IMR-90 (cell line): ENCODE results near the gene CCDC148. TPM values are rescaled to one million over a fixed set of nuclear protein-coding genes. Genes with fewer than 3 reads are reported as not detected.

Experiments used
- ATAC-seq: fragments of 200-7000 bp; cut with Tn5 transposase; 2 replicates; pipeline ENCODE4 v1.9.1; 2020; ENCODE audit warnings: low read depth, mild to moderate bottlenecking, moderate library complexity
- BruUV-seq: library from RNA; stranded (reverse); fragments of 400-500 nt; replicated peaks from 2 replicates; lab custom pipeline; 2021; lab: Mats Ljungman, UMichigan
- CTCF ChIA-PET: fragments of 300-600 bp; formaldehyde crosslinking; extraction: SDS; loops from one replicate; lab custom pipeline; 2021; ENCODE audit warnings: antibody characterized with exemption; lab: Yijun Ruan, JAX
- POLR2A ChIA-PET: fragments of 300-600 bp; sonication (Branson Sonifier 250); formaldehyde crosslinking; loops from one replicate; lab custom pipeline; 2022; ENCODE audit warnings: antibody characterized with exemption; ENCODE audit not compliant: unreplicated experiment; lab: Charles Lee
- DNase-seq: peaks from one replicate; pipeline ENCODE4 v3.0.0; 2013
- H2AFZ ChIP-seq: replicated peaks from 2 replicates; pipeline ENCODE3; 2013; ENCODE audit warnings: low read length, mild to moderate bottlenecking; ENCODE audit not compliant: poor library complexity
- H2AK5ac ChIP-seq: 2 replicates; pipeline ENCODE4 v1.6.1; 2013; ENCODE audit warnings: low read depth, low read length, inconsistent platforms
- H2AK9ac ChIP-seq: replicated peaks from 2 replicates; pipeline ENCODE3; 2013; ENCODE audit warnings: mild to moderate bottlenecking, low read depth, low read length, moderate library complexity; ENCODE audit not compliant: poor library complexity
- H2BK120ac ChIP-seq: 2 replicates; pipeline ENCODE4 v1.6.1; 2013; ENCODE audit warnings: low read depth, low read length, inconsistent platforms
- H2BK15ac ChIP-seq: 3 replicates; pipeline ENCODE4 v1.6.1; 2013; ENCODE audit warnings: low read depth, low read length, inconsistent platforms
- H2BK20ac ChIP-seq: 2 replicates; pipeline ENCODE4 v1.6.1; 2013; ENCODE audit warnings: low read depth, mild to moderate bottlenecking, inconsistent platforms, low read length, moderate library complexity
- H2BK5ac ChIP-seq: 2 replicates; pipeline ENCODE4 v1.6.1; 2013; ENCODE audit warnings: mild to moderate bottlenecking, low read depth, low read length, inconsistent platforms; ENCODE audit not compliant: poor library complexity, severe bottlenecking
- H3K14ac ChIP-seq: replicated peaks from 2 replicates; pipeline ENCODE4 v1.6.1; 2013; ENCODE audit warnings: low read depth, low read length, inconsistent platforms
- H3K18ac ChIP-seq: 2 replicates; pipeline ENCODE4 v1.6.1; 2013; ENCODE audit warnings: low read depth, low read length, control low read depth
- H3K23ac ChIP-seq: 2 replicates; pipeline ENCODE4 v1.6.1; 2013; ENCODE audit warnings: low read depth, low read length, inconsistent platforms
- H3K27ac ChIP-seq: 2 replicates; pipeline ENCODE4 v1.5.1; 2013; ENCODE audit warnings: mild to moderate bottlenecking, control low read depth, low read length; ENCODE audit not compliant: insufficient read depth
- H3K27me3 ChIP-seq: 2 replicates; pipeline ENCODE4 v1.6.1; 2013; ENCODE audit warnings: low read length; ENCODE audit not compliant: control insufficient read depth, insufficient read depth
- H3K36me3 ChIP-seq: 2 replicates; pipeline ENCODE4 v1.6.1; 2013; ENCODE audit warnings: low read length, mixed read lengths; ENCODE audit not compliant: control insufficient read depth, insufficient read depth
- H3K4ac ChIP-seq: 2 replicates; pipeline ENCODE4 v1.6.1; 2013; ENCODE audit warnings: low read depth, low read length, inconsistent platforms
- H3K4me1 ChIP-seq: 2 replicates; pipeline ENCODE4 v1.6.1; 2013; ENCODE audit warnings: low read length, mixed read lengths; ENCODE audit not compliant: control insufficient read depth, insufficient read depth
- H3K4me2 ChIP-seq: 2 replicates; pipeline ENCODE4 v1.6.1; 2013; ENCODE audit warnings: low read depth, mild to moderate bottlenecking, control low read depth, low read length, moderate library complexity
- H3K4me3 ChIP-seq: 2 replicates; pipeline ENCODE4 v1.5.1; 2013; ENCODE audit warnings: low read depth, mild to moderate bottlenecking, control low read depth, low read length, moderate library complexity; ENCODE audit not compliant: insufficient read depth
- H3K56ac ChIP-seq: 2 replicates; pipeline ENCODE4 v1.6.1; 2013; ENCODE audit warnings: low read length, inconsistent platforms; ENCODE audit not compliant: insufficient read depth; ENCODE audit errors: extremely low read depth
- H3K79me1 ChIP-seq, 2 experiments: 2 replicates each; pipeline ENCODE4 v1.6.1; 2013; ENCODE audit warnings: low read length in 2 of 2, inconsistent platforms in 1 of 2, low read depth in 1 of 2
- H3K9ac ChIP-seq: 2 replicates; pipeline ENCODE4 v1.6.1; 2013; ENCODE audit warnings: low read depth, low read length, control low read depth
- H3K9me1 ChIP-seq: 2 replicates; pipeline ENCODE4 v1.6.1; 2013; ENCODE audit warnings: low read length, inconsistent platforms; ENCODE audit not compliant: insufficient read depth
- H3K9me3 ChIP-seq: 2 replicates; pipeline ENCODE4 v1.6.1; 2013; ENCODE audit warnings: low read length; ENCODE audit not compliant: control insufficient read depth, insufficient read depth
- H4K20me1 ChIP-seq: 2 replicates; pipeline ENCODE4 v1.6.1; 2013; ENCODE audit warnings: low read length, inconsistent platforms; ENCODE audit not compliant: insufficient read depth
- H4K5ac ChIP-seq: 2 replicates; pipeline ENCODE4 v1.6.1; 2013; ENCODE audit warnings: mild to moderate bottlenecking, low read depth, low read length, control low read depth
- H4K8ac ChIP-seq, 2 experiments: 2 replicates each; pipeline ENCODE4 v1.6.1; 2013; ENCODE audit warnings: low read depth in 2 of 2, low read length in 2 of 2, control low read depth in 1 of 2, inconsistent platforms in 1 of 2
- H4K91ac ChIP-seq: 2 replicates; pipeline ENCODE4 v1.6.1; 2013; ENCODE audit warnings: low read depth, low read length, inconsistent platforms; ENCODE audit not compliant: insufficient read depth
- BHLHE40 ChIP-seq: fragments of 150-350 bp; IDR thresholded peaks from 2 replicates; pipeline ENCODE4 v1.6.1; 2016; ENCODE audit warnings: mild to moderate bottlenecking, low read depth, low read length
- CEBPB ChIP-seq: IDR thresholded peaks from 2 replicates; pipeline ENCODE4 v1.6.1; 2012; ENCODE audit warnings: low read depth, low read length, improper control_type of control experiment
- CHD1 ChIP-seq: IDR thresholded peaks from 2 replicates; pipeline ENCODE4 v1.6.1; 2012; ENCODE audit warnings: low read depth, low read length, improper control_type of control experiment
- CTCF ChIP-seq: conservative IDR thresholded peaks from 2 replicates; pipeline ENCODE4 v1.5.1; 2012; ENCODE audit warnings: mild to moderate bottlenecking, low read depth, low read length, improper control_type of control experiment
- ELK1 ChIP-seq: fragments of 150-350 bp; IDR thresholded peaks from 2 replicates; pipeline ENCODE4 v1.6.1; 2016; ENCODE audit warnings: low read depth, mild to moderate bottlenecking, low read length, moderate library complexity, borderline replicate concordance
- FOS ChIP-seq: fragments of 150-350 bp; IDR thresholded peaks from 2 replicates; pipeline ENCODE4 v1.6.1; 2016; ENCODE audit warnings: low read depth, low read length
- MAFK ChIP-seq: IDR thresholded peaks from 2 replicates; pipeline ENCODE4 v1.6.1; 2012; ENCODE audit warnings: low read depth, low read length, improper control_type of control experiment
- MAZ ChIP-seq: IDR thresholded peaks from 2 replicates; pipeline ENCODE4 v1.6.1; 2012; ENCODE audit warnings: low read depth, mild to moderate bottlenecking, low read length, improper control_type of control experiment, moderate library complexity, borderline replicate concordance
- MXI1 ChIP-seq: IDR thresholded peaks from 2 replicates; pipeline ENCODE4 v1.6.1; 2012; ENCODE audit warnings: low read depth, mild to moderate bottlenecking, low read length, moderate library complexity, borderline replicate concordance
- NFE2L2 ChIP-seq: fragments of 150-350 bp; IDR thresholded peaks from 2 replicates; pipeline ENCODE4 v1.6.1; 2016; ENCODE audit warnings: low read depth, mild to moderate bottlenecking, low read length
- POLR2A ChIP-seq: IDR thresholded peaks from 2 replicates; pipeline ENCODE4 v1.6.1; 2012; ENCODE audit warnings: mild to moderate bottlenecking, low read depth, low read length
- RAD21 ChIP-seq: IDR thresholded peaks from 2 replicates; pipeline ENCODE4 v1.6.1; 2012; ENCODE audit warnings: low read length, improper control_type of control experiment
- RCOR1 ChIP-seq: IDR thresholded peaks from 2 replicates; pipeline ENCODE4 v1.6.1; 2012; ENCODE audit warnings: mild to moderate bottlenecking, low read length, improper control_type of control experiment; ENCODE audit not compliant: insufficient replicate concordance
- RFX5 ChIP-seq: IDR thresholded peaks from 2 replicates; pipeline ENCODE4 v1.8.0; 2012; ENCODE audit warnings: low read depth, mild to moderate bottlenecking, low read length, moderate library complexity
- SMC3 ChIP-seq: fragments of 150-350 bp; IDR thresholded peaks from 2 replicates; pipeline ENCODE4 v1.6.1; 2016; ENCODE audit warnings: low read depth, mild to moderate bottlenecking, antibody characterized with exemption, low read length, moderate library complexity
- USF2 ChIP-seq: fragments of 150-350 bp; IDR thresholded peaks from 2 replicates; pipeline ENCODE4 v1.6.1; 2017; ENCODE audit warnings: mild to moderate bottlenecking, antibody characterized with exemption, low read length, low read depth
- WGBS, 2 experiments: methylation state at CpG; one replicate each; pipeline versions ENCODE4 v1.1.5 to v1.1.7; 2013; ENCODE audit warnings: missing lambda C conversion rate in 2 of 2; ENCODE audit not compliant: insufficient read length in 1 of 2; ENCODE audit errors: extremely low coverage in 2 of 2; 5-methylcytosine and 5-hydroxymethylcytosine counted together
- dilution Hi-C: fragments of 300-500 bp; cut with HindIII; formaldehyde crosslinking; loops from one replicate; pipeline ENCODE4 v1.14.3; 2018; ENCODE audit warnings: low sequenced_read_pairs; ENCODE audit not compliant: unreplicated experiment
- in situ Hi-C: fragments of 300-500 bp; cut with MboI; formaldehyde crosslinking; loops from 3 replicates; pipeline ENCODE4 v1.14.3; 2019; ENCODE audit warnings: low sequenced_read_pairs, inconsistent platforms, mixed read lengths
- intact Hi-C: fragments of 100-400 bp; cut with micrococcal nuclease; formaldehyde crosslinking; loops from 2 replicates; pipeline ENCODE4 v1.10.0; 2022
- polyA plus RNA-seq, 3 experiments: library from polyadenylated mRNA; depleted of rRNA; stranded (reverse); fragments of >200 nt; gene quantifications; 2 replicates each; pipeline ENCODE4 v1.2.3, GENCODE V29; 2012; ENCODE audit warnings: low replicate concordance in 1 of 3
- total RNA-seq: library from RNA; depleted of rRNA; stranded (reverse); fragments of >200 nt; gene quantifications from 2 replicates; pipeline ENCODE4 v1.2.3, GENCODE V29; 2012

The CCDC148 gene
- total and polyA plus RNA-seq, 2 of the 4 experiments (the other 2 are of a cell fraction), result 0.18 to 0.31 TPM

- no peaks in the 10 kb centered on the region for H3K79me1 ChIP-seq
- no peaks in the 10 kb centered on the region for H3K9me1 ChIP-seq
- H2AFZ ChIP-seq, result no peak overlapping the region
- WGBS, 2 experiments, result no CpG with 5 or more reads among the region's 3 CpGs
- no peak overlapping the region for H2BK15ac ChIP-seq
- no peak overlapping the region for H3K4me2 ChIP-seq
- no peak overlapping the region for H3K56ac ChIP-seq
- TF ChIP-seq MAZ (no peak), FOS (no peak), CHD1 (no peak), SMC3 (no peak), CEBPB (no peak), USF2 (no peak), MAFK (no peak), ELK1 (no peak), RCOR1 (no peak), MXI1 (no peak), RAD21 (no peak), CTCF (no peak), RFX5 (no peak), NFE2L2 (no peak), POLR2A (no peak), BHLHE40 (no peak)
- ATAC-seq (no peak), DNase-seq (no peak)
- dilution Hi-C loops, result no loop called here
- intact Hi-C loops, result no loop called here
- in situ Hi-C loops, result no loop called here
- H3K36me3 ChIP-seq, result no peaks in the 10 kb centered on the region
- H3K23ac ChIP-seq, result no peak overlapping the region
- H3K9ac ChIP-seq, result no peak overlapping the region
- no peak overlapping the region for H3K4ac ChIP-seq
- H3K4me3 ChIP-seq, result no peak overlapping the region
- no peak overlapping the region for H3K14ac ChIP-seq
- H4K8ac ChIP-seq, result no peak overlapping the region
- no peak overlapping the region for H2BK120ac ChIP-seq
- no peak overlapping the region for H3K18ac ChIP-seq
- no peaks in the 10 kb centered on the region for H4K20me1 ChIP-seq
- H3K9me3 ChIP-seq, result no peaks in the 10 kb centered on the region
- H3K27me3 ChIP-seq, result no peaks in the 10 kb centered on the region
- ChIA-PET CTCF (no interaction called here), POLR2A (no interaction called here)
- BruUV-seq, result no TSS peak
- no peak overlapping the region for H2BK5ac ChIP-seq
- H4K5ac ChIP-seq, result no peak overlapping the region
- H3K27ac ChIP-seq, result no peak overlapping the region
- no peaks in the 10 kb centered on the region for H3K4me1 ChIP-seq
- no peak overlapping the region for H2AK9ac ChIP-seq
- H2AK5ac ChIP-seq, result no peak overlapping the region
- H2BK20ac ChIP-seq, result no peak overlapping the region
- H4K91ac ChIP-seq, result no peak overlapping the region
Observed at GRCh38 chr2:158381205-158381604, 75.3 kb downstream of the CCDC148 start.
